Suppressor macrophage (primary cell): Measurements from ENCODE around the gene CDC42BPA.
A peak's percentile ranks its signal among the peaks of the same experiment; 100 is the strongest.
"Not testable (repeated sequence)": the region's sequence is repeated elsewhere in the genome, so short reads cannot be mapped to it uniquely, and the experiment has no call there.

Experiments used
- DNase-seq, 4 experiments: peaks; one replicate each; pipeline ENCODE4 v3.0.0-alpha.2; 2020 to 2022

The CDC42BPA gene

DNA sequence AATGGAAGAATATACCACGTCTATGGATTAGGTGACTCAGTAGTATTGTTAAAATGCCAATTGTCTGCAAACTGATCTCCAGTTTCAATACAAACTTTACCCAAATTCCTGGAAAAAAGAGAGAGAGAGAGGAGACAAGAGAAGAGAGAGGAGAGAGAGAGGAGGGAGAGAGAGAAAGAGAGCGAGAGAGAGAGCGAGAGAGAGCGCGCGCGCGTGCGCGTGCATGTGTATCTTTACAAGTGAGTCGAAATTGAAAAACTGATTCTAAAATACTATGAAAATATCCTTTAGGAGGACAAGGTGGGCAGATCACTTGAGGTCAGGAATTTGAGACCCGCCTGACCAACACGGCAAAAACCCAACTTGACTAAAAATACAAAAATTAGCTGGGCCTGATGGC lies 65.2 kb downstream of the CDC42BPA start:
- DNase-seq, result no peak

DNA sequence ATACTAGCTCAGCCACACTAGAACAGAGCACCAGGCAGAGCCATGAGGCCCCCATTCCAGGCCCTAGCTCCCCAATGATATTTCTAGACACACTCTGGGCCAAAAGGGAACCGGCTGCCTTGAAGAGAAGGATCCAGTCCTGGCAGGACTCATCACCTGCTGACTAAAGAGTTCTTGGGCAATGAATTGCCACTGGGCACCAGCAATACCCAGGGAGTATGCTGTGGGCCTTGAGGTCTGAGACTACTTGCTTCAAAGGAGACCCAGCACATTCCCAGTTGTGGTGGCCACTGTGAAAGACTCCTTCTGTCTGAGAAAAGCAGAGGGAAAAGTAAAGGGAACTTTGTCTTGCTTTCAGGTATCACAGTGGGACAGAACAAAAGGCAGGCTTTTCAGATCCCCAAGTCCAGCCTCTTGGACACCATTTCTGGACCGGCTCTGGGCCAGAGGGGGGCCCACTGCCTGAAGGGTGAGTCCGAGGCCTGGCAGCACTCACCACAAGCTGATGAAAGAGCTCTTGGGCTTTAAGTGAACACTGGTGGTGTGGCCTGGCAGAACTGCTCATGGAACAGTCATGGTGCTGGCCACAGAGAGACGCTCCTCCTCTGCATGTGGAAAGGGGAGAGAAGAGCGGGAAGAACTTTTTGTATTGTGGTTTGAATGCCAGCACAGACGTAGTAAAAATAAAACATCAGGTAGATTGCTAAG lies 72.5 kb downstream of the CDC42BPA start:
- DNase-seq, result no peak

GRCh38 chr1:227244339-227245118 lies 73.8 kb downstream of the CDC42BPA start:
- DNase-seq, result no peak

DNA sequence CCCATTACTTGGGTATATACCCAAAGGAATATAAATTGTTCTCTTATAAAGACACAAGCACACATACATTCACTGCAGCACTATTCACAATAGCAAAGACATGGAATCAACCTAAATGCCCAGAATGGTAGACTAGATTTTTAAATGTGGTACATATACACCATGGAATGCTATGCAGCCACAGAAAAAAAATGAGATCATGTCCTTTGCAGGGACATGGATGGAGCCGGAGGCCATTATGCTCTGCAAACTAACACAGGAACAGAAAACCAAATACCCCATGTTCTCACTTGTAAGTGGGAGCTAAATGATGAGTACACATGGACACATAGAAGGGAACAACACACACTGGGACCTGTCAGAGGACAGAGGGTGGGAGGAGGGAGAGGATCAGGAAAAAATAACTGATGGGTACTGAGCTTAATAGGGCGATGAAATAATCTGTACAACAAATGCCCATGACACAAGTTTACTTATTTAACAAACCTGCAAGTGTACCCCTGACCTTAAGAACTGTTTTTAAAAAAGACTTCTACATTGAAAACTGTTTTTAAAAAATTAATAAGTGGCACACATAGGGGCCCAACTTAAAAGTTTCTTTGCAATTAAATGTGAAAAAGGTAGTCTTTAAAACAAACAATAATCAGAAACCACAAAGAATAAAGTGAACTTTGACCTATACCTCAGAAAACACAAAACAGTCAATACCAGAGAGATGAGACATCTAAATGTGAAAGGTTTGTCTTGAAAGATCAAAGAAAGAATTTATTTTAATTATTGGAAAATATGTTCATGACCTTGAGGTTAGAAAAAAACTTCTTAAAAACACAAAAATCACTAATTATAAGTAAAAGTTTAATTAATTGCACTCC lies 75.2 kb downstream of the CDC42BPA start:
- DNase-seq, result no peak

DNA sequence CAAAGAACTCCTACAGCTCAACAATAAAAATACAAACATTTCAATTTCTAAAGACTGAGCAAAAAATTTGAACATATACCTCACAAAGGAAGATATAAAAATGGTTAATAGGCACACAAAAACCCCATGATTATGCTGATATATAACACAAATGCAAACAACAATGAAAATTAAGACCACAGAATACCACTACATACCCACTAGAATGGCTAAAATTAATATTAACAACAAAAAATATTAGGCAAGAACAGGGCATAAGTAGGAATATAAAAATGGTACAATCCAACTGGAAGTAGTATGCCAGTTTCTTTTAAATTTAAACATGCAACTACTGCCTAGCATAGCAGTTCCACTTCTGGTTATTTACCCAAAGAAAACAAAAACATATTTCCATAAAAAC lies 77.3 kb downstream of the CDC42BPA start:
- DNase-seq, result no peak

DNA sequence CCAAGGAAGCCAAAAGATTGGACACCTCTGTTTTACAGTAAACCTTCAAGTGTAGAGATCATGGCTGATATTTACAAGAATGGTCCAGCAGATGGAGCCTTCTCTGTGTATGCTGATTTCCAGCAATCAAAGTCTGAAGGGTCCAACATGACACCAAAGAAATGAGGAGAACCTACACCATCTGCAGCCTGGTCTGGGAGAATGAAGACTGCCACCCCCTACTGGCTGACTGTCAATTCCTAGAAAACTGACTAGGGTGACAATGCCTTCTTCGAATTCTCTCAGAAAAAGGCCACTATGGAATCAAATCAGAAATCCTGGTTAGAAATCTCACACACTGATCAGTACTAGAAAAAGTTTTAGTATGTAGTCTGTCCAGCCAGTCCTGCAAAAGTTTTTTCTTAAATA lies 83.3 kb downstream of the CDC42BPA start:
- DNase-seq, result peak; percentile 18 to 44 (median 38)

- DNase-seq, result not testable (repeated sequence)
Observed at GRCh38 chr1:227231128-227231527, 87.2 kb downstream of the CDC42BPA start.

DNA sequence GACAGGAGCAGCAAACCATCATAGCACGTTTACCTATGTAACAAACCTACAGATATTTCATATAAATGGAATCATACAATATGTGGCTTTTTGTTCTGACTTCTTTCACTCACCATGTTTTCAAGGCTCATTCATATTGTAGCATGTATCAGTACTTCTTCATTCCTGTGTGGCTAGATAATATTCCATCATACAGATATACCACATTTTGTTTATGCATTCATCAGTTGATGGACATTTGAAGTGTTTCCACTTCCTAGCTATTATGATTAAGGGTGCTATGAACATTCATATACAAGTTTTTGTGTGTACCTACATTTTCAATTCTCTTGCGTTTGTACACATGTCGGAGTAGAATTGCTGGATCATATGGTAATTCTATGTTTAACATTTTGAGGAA lies 90.1 kb downstream of the CDC42BPA start:
- no peak for DNase-seq

- DNase-seq, result no peak
Observed at GRCh38 chr1:227227761-227228160, 90.5 kb downstream of the CDC42BPA start.

GRCh38 chr1:227225715-227226346 lies 92.5 kb downstream of the CDC42BPA start:
- peak; percentile 16 to 62 (median 35) for DNase-seq

GRCh38 chr1:227223171-227223806 lies 95.0 kb downstream of the CDC42BPA start:
- peak in 1 of 4 experiments; percentile 1 for DNase-seq

DNA sequence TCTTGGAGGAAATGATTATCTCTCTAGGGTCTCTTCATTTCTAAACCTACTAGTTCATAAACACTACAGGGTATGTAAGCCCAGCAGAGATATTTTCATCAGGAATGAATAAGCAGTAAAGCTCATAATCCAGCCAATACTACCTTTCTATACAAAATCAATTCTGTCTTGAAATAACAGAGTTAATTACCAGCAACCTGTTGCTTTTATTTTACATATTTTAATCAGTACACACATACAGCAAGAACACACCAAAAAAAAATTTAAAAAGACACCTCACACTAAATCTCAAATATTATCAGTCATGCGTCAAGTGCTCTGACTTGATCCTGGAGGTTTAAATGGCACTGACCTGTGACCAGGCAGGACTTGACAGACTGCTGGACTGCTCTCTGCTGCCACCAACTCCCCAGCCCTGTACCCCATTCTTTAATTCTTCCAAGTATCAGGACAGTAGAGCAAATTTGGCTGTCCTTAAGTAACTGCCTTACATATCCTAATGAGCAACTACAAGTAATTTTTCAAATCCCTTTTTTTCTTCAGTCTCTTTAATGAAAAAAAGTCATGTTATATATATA lies 98.5 kb downstream of the CDC42BPA start:
- DNase-seq, result no peak

DNA sequence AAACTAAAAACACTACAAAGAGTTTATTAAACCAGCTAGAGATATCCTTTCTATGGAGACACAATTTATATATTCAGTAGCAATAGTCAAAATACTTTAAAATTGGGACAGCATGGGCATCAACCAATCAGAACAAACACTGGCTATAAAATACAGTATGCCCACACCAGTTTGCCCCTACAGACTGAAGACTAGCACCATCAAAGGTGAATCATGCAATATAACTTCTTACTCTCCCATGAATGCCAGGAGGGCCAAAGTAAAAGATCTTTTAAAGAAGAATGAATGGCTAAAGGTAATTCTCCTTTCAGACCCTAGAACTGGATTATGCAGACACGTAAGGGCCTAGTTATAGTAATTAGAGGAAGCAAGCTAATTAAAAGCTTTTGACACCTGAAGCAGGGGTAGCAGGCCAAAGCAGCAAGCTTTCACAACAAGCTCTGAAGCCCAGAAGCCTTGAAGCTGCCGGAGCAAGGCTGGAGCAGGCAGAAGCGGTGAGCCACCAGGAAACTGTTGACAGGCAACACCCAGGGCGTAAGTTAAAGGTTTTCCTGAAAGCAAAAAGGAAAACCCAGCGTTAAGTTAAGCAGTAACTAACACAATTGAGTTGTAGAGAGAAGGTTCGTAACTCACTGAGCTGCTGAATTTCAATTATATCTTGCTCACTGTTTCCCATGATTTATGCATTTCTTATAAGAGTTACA lies 99.3 kb downstream of the CDC42BPA start:
- no peak for DNase-seq

DNA sequence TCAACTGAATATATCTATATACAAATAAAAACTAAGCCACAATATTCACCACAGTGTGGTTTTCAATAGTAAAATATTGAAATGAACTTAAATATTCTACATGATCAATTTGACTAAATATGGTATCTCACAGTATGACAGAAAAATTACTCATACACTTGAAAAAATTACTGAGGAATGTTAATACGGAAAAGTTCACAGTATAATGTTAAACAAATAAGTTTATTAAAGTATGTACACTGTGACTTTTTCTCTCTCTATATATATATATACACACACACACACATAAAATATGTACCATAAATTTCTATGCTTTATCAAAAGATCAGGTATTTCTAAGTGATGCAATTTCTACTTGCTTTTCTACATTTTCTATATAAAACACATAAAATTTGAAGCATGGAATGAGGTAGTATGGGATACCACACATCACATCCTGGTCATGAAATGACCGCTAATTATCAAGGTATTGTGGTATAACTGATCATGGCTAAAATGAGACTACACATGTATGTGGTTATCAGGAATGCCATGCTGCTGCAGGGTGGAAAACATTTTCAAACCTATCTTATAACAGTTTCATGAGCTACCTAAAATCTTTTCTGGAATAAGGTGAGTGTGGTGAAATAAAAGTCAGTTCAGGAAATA lies 102.3 kb downstream of the CDC42BPA start:
- DNase-seq, result no peak

DNA sequence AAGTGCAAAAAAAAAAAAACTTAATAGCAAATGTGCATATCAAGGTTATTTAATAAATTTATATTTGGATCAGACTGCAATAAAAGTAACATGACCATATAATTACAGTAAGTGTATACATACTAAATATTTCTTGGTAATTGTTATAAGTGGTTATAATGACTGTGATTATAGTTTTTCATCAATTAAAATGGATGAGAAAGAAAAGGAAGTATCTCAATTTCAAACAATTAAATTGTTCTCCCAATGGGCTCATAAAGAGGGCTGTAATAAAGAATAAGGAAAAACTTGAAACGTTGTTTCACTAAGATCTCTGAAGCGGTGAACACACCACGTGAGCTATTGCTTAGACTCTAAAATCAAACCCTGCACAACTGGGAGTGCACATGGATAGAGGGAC lies 104.1 kb downstream of the CDC42BPA start:
- DNase-seq, result no peak

DNA sequence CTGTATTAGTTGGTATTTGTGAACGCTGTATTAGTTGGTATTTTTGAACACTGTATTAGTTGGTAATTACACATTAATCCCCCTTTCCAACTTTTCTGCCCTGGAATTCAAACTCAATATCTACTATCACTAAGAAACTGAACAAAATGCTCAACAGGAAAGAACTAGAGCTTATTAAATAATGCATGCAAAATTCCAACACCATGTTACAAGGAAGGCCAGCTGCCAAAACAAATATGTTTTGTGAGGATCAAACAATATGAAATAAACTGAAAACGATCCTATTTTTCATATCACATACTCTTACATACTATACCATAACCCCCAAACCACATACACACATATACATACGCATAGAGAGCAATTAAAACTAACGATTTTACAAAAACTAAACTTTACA lies 104.9 kb downstream of the CDC42BPA start:
- DNase-seq, result no peak

- no peak for DNase-seq
Observed at GRCh38 chr1:227212164-227212563, 106.1 kb downstream of the CDC42BPA start.

DNA sequence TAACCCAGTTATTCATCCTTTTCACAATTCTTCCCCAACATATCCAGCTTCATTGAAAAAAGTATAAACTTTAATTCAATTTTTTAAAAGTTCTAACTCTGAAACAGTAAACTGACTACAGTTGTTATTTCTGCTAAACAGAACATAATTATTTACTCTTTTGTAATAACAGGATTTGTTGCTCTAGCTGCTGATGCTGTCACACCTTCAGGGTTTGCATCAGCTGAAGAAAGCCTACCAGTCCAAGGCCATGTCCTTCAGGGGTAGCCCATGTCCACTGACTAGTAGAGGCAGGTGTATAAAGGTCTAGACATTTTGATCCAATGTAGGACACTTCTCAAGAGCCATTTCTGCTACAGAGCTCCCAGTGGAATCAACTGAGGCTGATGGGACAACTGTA lies 107.7 kb downstream of the CDC42BPA start:
- no peak for DNase-seq

GRCh38 chr1:227197064-227197463 lies 121.2 kb downstream of the CDC42BPA start:
- DNase-seq, result no peak

- DNase-seq, result peak in 3 of 4 experiments; percentile 3 to 17 (median 5)
Observed at GRCh38 chr1:227192163-227192562, 126.1 kb downstream of the CDC42BPA start.

GRCh38 chr1:227191607-227192006 lies 126.7 kb downstream of the CDC42BPA start:
- DNase-seq, result no peak
